CD4-positive, alpha-beta T cell (primary cell): ENCODE data around the gene OPN3. TPM values are rescaled to one million over a fixed set of nuclear protein-coding genes. Genes with fewer than 3 reads are reported as not detected.
"Not testable (repeated sequence)": the region's sequence is repeated elsewhere in the genome, so short reads cannot be mapped to it uniquely, and the experiment has no call there.

ENCODE experiments used
- ATAC-seq: fragments of 200-7000 bp; cut with Tn5 transposase; one replicate; pipeline ENCODE4 v1.10.0; 2022; ENCODE audit warnings: mild to moderate bottlenecking; ENCODE audit not compliant: poor library complexity
- CTCF ChIA-PET: fragments of 350-600 bp; sonication (Branson Sonifier 250); formaldehyde crosslinking; loops from one replicate; lab custom pipeline; 2021; ENCODE audit warnings: antibody characterized with exemption, inconsistent platforms; lab: Charles Lee
- POLR2A ChIA-PET: fragments of 350-600 bp; sonication (Branson Sonifier 250); formaldehyde crosslinking; loops from one replicate; lab custom pipeline; 2021; ENCODE audit warnings: antibody characterized with exemption, inconsistent platforms; lab: Charles Lee
- DNase-seq, 14 experiments: peaks; one replicate each; pipeline ENCODE4 v3.0.0-alpha.2; 2013 to 2020; ENCODE audit warnings: mixed read lengths in 2 of 14
- H3K27ac ChIP-seq, 2 donors: one replicate each; pipeline versions ENCODE4 v1.5.1 to v1.7.0; 2013; ENCODE audit warnings: low read length in 2 of 2, low read depth in 1 of 2, mild to moderate bottlenecking in 1 of 2
- H3K27me3 ChIP-seq, 2 experiments: 1 replicate in 1 of 2; 2 replicates in 1 of 2; pipeline versions ENCODE4 v1.6.1 to v1.7.0; 2013; ENCODE audit warnings: low read length in 2 of 2, control low read depth in 1 of 2, mild to moderate bottlenecking in 1 of 2, moderate library complexity in 1 of 2; ENCODE audit not compliant: insufficient read depth in 2 of 2, control insufficient read depth in 1 of 2
- H3K36me3 ChIP-seq: one replicate; pipeline ENCODE4 v1.6.1; 2013; ENCODE audit warnings: low read length, control low read depth; ENCODE audit not compliant: insufficient read depth
- H3K4me1 ChIP-seq: one replicate; pipeline ENCODE4 v1.6.1; 2013; ENCODE audit warnings: low read length, control low read depth; ENCODE audit not compliant: insufficient read depth
- H3K4me3 ChIP-seq: one replicate; pipeline ENCODE4 v1.5.1; 2013; ENCODE audit warnings: mild to moderate bottlenecking, low read length, moderate library complexity
- H3K9me3 ChIP-seq, 2 experiments: 1 replicate in 1 of 2; 2 replicates in 1 of 2; pipeline versions ENCODE4 v1.6.1 to v1.7.0; 2013; ENCODE audit warnings: low read length in 2 of 2, mild to moderate bottlenecking in 2 of 2, control low read depth in 1 of 2, moderate library complexity in 1 of 2; ENCODE audit not compliant: control insufficient read depth in 1 of 2, insufficient read depth in 1 of 2
- H3K27ac Mint-ChIP-seq: one replicate; pipeline ENCODE4 v1.8.0; 2020; ENCODE audit warnings: mixed read lengths
- H3K27me3 Mint-ChIP-seq: one replicate; pipeline ENCODE4 v1.8.0; 2021; ENCODE audit warnings: mixed read lengths
- H3K36me3 Mint-ChIP-seq: one replicate; pipeline ENCODE4 v1.8.0; 2021; ENCODE audit warnings: low read depth, mixed read lengths
- H3K4me1 Mint-ChIP-seq: one replicate; pipeline ENCODE4 v1.8.0; 2021; ENCODE audit warnings: low read depth, mixed read lengths
- H3K4me3 Mint-ChIP-seq: one replicate; pipeline ENCODE4 v1.8.0; 2020; ENCODE audit warnings: mild to moderate bottlenecking, mixed read lengths
- H3K9me3 Mint-ChIP-seq: one replicate; pipeline ENCODE4 v1.8.0; 2020; ENCODE audit warnings: mixed read lengths
- intact Hi-C, 2 experiments: fragments of 100-400 bp; cut with DNase I in 1 of 2; cut with micrococcal nuclease in 1 of 2; formaldehyde crosslinking; loops; one replicate each; pipeline versions ENCODE4 v1.15.1 to v1.9.0; 2023 to 2025; cut with DNase I, micrococcal nuclease
- total RNA-seq, 174 experiments: library from RNA in 2 of 174; stranded (reverse) in 2 of 174; gene quantifications; one replicate each; pipeline ENCODE4 v1.2.3 and lab custom pipeline; 2021 to 2026
- TF ChIP-seq, protein P1 (sequence below): fragments of 200-600 bp; IDR thresholded peaks from one replicate; pipeline ENCODE4 v1.8.0; 2022; ENCODE audit warnings: antibody characterized with exemption, mild to moderate bottlenecking

Gene OPN3
- total RNA-seq, 2 experiments from 2014 or later: 1.9 to 2.3 TPM

GRCh38 chr1:241666419-241666818 lies 26.2 kb upstream of the OPN3 start:
- no peaks in the 10 kb centered on the region for H3K4me1 ChIP-seq
- ChIA-PET POLR2A (no interaction called here), CTCF (no interaction called here)
- Mint-ChIP-seq H3K9me3 (no peaks in the 10 kb centered on the region), H3K4me3 (no peak overlapping the region), H3K36me3 (no peaks in the 10 kb centered on the region), H3K4me1 (no peaks in the 10 kb centered on the region), H3K27me3 (peaks cover 4% of the 10 kb centered on the region), H3K27ac (no peak overlapping the region)
- H3K4me3 ChIP-seq: no peak overlapping the region
- TF ChIP-seq, protein P1, sequence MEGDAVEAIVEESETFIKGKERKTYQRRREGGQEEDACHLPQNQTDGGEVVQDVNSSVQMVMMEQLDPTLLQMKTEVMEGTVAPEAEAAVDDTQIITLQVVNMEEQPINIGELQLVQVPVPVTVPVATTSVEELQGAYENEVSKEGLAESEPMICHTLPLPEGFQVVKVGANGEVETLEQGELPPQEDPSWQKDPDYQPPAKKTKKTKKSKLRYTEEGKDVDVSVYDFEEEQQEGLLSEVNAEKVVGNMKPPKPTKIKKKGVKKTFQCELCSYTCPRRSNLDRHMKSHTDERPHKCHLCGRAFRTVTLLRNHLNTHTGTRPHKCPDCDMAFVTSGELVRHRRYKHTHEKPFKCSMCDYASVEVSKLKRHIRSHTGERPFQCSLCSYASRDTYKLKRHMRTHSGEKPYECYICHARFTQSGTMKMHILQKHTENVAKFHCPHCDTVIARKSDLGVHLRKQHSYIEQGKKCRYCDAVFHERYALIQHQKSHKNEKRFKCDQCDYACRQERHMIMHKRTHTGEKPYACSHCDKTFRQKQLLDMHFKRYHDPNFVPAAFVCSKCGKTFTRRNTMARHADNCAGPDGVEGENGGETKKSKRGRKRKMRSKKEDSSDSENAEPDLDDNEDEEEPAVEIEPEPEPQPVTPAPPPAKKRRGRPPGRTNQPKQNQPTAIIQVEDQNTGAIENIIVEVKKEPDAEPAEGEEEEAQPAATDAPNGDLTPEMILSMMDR: no peak
- no peak overlapping the region for H3K27ac ChIP-seq
- DNase-seq: no peak
- H3K27me3 ChIP-seq: no peaks in the 10 kb centered on the region
- no peaks in the 10 kb centered on the region for H3K36me3 ChIP-seq
- intact Hi-C loops: no loop called here
- H3K9me3 ChIP-seq: no peaks in the 10 kb centered on the region
- no peak for ATAC-seq

DNA sequence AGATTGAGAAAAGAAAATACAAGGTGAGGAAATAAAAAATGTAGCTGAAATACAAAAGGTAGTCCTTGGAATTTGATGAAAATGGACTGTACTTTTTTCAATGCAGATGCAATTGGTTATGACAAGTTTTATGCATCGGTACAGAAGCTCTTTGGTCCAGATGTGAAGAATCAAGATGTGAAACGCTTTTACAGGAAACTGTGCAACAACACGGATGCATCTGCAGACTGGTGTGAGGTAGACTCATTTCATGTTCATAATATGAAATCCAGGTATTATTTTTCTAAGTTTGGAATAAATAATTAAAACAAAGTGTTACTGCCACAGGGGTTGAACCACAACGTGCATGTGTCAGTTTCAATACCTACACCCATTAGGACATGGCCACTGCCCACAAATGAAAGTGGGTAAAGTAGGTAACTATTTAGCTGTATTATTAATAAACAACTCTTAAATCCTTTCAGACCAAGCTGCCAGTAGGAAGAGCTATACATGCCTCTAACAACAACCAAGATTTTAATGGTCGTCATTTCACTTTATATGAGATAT lies 20.3 kb upstream of the OPN3 start:
- H3K27ac Mint-ChIP-seq: no peak overlapping the region
- DNase-seq: no peak

DNA sequence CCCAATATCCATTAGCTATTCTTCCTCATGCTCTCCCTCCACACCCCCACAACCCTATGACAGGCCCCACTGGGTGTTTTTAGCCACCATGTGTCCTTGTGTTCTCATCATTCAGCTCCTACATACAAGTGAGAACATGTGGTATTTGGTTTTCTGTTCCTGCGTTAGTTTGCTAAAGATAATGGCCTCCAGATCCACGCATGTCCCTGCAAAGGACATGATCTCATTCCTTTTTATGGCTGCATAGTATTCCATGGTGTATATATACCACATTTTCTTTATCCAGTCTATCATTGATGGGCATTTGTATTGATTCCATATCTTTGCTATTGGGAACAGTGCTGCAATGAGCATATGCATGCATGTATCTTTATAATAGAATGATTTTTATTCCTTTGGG lies 18.8 kb upstream of the OPN3 start:
- H3K27me3 Mint-ChIP-seq, H3K4me3 Mint-ChIP-seq, H3K27ac Mint-ChIP-seq, H3K9me3 ChIP-seq, H3K36me3 ChIP-seq, H3K27me3 ChIP-seq, H3K27ac ChIP-seq, intact Hi-C loops, H3K9me3 Mint-ChIP-seq, ATAC-seq, DNase-seq, POLR2A ChIA-PET, CTCF ChIA-PET, H3K4me1 Mint-ChIP-seq, H3K4me1 ChIP-seq, H3K36me3 Mint-ChIP-seq, H3K4me3 ChIP-seq: not testable (repeated sequence)

More for the DNA sequence above, 20.3 kb upstream of the OPN3 start:
- Mint-ChIP-seq H3K27me3 (no peaks in the 10 kb centered on the region), H3K9me3 (no peaks in the 10 kb centered on the region), H3K4me1 (no peaks in the 10 kb centered on the region), H3K4me3 (no peak overlapping the region), H3K36me3 (no peaks in the 10 kb centered on the region)
- Histone ChIP-seq H3K27me3 (no peaks in the 10 kb centered on the region), H3K4me3 (no peak overlapping the region), H3K27ac (no peak overlapping the region), H3K4me1 (no peaks in the 10 kb centered on the region), H3K36me3 (no peaks in the 10 kb centered on the region), H3K9me3 (no peaks in the 10 kb centered on the region)
- POLR2A ChIA-PET: no interaction called here
- CTCF ChIA-PET: no interaction called here
- TF ChIP-seq, protein P1: no peak
- no peak for ATAC-seq
- intact Hi-C loops: no loop called here
